LHCN-M2 (cell line): ENCODE measurements around the gene RFX1. TPM values are rescaled to one million over a fixed set of nuclear protein-coding genes. Genes with fewer than 3 reads are reported as not detected.
A peak's percentile ranks its signal among the peaks of the same experiment; 100 is the strongest.
"Not testable (repeated sequence)": the region's sequence is repeated elsewhere in the genome, so short reads cannot be mapped to it uniquely, and the experiment has no call there.

ENCODE experiments used
- DNase-seq: peaks from one replicate; pipeline ENCODE4 v3.0.0-alpha.2; 2012; ENCODE audit warnings: low read depth
- polyA plus RNA-seq: library from polyadenylated mRNA; unstranded; fragments of >200 nt; gene quantifications from one replicate; pipeline ENCODE4 v1.2.1, GENCODE V29; 2012; ENCODE audit warnings: missing spikeins
- total RNA-seq: library from RNA; depleted of rRNA; stranded (reverse); fragments of >200 nt; gene quantifications from 2 replicates; pipeline ENCODE4 v1.2.3, GENCODE V29; 2014; rRNA removed

The RFX1 gene
- 2.2 and 2.5 TPM in 2 replicates for total RNA-seq
- polyA plus RNA-seq: 5.4 TPM

DNA sequence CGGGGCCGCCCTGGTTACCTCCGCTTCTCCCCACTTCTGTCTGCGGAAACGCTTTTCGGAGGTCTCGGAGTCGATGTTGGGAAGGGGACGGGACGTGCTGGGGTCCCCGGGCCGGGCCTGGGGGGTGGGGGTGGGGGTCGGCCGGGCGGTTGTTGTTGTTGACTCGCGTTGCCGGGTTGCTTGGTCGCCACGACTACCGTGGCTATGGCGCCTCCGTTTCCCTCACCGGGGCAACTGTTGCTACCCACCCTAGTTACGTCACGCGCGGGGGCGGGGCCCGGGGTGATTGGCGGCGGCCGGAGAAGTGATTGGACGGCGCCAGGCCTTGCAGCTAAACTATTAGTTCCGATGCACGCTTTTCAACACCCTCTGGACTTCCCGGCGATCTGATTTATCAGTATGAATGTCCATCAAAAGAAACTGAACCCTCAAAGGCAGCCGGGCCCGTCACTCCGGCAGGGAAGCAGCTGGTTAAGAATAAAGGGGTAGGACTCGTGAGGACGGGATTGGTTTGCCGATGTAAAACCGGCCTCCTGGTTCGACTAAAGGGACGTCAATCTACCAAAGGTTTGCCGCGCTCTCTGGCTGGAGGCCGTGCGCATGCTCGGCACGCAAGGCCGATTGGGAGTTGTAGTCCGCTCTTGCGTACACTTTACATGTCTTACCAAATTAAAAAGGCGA lies at the start of gene RFX1:
Gene RFX1, minus strand, starts transcription at position 236 of the 681 bp plus-strand sequence. CDS start 12,477 bp downstream, outside the sequence.
- peak; percentile 100 for DNase-seq

DNA sequence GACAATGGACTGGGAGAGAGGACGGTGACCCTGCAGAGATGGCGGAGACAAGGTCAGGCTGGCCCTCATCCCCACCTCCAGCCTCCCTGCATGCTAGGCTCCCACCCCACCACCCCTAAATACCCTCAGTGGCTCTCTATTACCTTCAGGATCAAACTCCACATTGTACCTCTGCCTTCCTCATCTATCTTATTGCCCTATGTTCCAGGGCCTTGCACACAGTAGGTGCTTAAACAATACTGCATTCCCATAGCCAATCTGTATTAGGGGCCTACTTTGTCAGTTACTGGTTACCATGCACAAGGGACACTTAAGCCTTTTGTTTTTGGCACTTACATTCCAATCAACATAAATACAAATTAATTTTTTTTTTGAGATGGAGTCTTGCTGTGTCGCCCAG lies 49.3 kb upstream of the RFX1 start:
- no peak for DNase-seq

DNA sequence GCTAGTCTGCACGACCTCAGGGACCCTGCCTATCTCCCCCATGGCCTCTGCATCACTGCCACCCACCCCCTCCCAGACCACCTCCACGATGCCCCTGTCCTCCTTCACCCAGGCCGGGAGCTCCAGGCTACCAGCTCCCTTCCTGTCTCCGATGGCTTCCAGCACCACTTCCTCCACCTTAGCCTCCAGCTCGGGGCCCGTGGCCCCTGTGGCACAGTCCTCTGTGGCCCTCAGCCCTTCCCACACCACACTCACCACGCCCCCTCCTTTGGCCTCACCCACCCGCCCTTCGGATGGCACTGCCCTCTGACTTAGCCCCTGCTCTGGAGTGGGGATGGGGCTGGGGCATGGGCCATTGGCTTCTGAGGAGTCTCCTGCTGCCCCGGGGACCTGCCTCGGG lies 48.6 kb upstream of the RFX1 start:
- DNase-seq: no peak

DNA sequence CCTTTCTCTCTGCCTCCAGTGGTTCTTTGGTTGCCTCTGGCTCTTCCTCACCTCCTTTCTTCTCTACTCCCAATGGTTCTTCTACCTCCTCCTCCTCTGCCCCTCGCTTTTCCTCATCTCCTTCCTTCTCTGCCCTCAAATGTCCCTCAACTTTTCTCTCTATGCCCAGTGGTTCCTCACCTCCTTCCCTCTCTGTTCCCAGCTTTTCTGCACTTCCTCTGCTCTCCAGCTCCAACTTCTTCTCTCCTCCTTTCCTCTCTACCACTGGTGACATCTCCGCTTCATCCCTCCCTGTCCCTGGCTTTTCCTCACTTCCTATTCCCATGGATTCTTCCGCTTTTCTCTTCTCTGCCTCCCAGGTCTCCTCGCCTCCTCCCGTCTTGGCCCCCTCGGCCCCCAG lies 48.0 kb upstream of the RFX1 start:
- DNase-seq: no peak

DNA sequence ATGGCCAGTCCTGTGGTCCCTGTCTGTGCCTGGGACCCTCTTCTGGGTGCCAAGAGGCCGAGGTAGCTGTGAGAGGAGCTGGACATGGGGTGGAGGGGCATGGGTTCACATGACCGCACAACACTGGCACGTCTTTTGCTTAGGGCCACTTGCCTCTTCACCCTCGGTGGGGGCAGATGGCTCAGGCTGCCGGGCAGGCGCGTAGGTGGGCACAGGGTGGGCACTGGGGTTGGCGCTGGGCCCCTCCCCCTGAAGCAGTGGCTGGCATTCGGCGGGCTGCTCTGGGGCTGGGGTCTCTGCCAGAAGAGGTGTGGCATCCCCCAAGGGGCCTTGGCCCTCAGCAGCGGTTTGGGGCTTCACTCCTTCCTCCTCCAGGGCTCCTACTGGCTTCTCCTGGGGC lies 47.4 kb upstream of the RFX1 start:
- DNase-seq: no peak

DNA sequence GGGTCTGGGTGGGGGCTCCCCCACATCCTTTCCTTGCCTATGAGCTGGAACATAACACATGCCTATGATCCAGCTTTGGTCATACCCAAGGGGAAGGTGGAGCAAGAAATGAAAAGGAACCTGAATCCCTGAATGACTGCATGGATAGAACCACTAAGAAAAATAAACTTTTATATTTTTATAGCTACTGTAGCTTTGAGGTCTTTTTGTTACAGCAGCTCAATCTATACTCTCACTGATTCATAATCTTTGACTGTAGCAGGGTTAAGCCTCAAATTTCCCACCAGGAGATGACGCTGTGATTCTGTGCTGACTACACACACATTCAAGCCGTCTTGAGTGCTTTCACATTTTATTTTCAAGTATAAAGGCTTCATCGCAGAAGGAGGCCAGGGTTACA lies 46.9 kb upstream of the RFX1 start:
- no peak for DNase-seq

DNA sequence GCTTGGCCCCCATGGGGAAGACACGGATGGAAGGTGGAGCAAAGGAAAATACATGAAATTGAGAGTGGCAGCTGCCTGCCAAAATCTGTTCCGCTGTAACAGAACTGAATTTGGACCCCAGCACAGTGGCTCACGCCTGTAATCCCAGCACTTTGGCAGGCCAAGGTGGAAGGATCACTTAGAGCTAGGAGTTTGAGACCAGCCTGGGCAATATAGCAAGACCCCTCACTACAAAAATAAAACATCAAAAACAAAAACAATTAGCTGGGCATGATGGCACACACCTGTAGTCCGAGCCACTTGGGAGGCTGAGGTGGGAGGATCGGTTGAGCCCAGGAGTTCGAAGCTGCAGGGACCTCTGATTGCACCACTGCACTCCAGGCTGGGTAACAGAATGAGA lies 46.4 kb upstream of the RFX1 start:
- DNase-seq: no peak

DNA sequence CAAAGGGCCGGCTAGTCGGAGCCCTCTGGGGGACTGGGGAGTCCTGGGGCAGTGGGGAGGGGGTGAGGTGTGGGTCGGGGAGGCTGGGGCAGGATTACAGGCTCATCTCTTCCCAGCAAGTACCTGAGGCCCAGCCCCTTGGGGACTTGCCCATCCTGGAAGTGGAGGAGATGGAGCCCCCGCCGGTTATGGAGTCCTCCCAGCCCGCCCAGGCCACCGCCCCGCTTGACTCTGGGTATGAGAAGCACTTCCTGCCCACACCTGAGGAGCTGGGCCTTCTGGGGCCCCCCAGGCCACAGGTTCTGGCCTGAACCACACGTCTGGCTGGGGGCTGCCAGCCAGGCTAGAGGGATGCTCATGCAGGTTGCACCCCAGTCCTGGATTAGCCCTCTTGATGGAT lies 45.9 kb upstream of the RFX1 start:
- no peak for DNase-seq

DNA sequence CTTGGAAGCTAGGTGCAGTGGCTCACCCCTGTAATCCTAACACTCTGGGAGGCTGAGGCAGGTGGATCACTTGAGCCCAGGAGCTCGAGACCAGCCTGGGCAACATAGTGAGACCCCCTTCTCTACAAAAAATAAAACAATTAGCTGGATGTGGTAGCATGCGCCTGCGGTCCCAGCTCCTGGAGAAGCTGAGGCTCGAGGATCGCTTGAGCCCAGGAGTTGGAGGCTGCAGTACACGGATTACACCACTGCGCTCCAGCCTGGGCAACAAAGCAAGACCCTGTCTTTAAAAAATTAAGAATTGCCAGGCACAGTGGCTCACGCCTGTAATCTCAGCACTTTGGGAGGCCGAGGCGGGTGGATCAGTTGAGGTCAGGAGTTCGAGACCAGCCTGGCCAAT lies 44.8 kb upstream of the RFX1 start:
- not testable (repeated sequence) for DNase-seq

DNA sequence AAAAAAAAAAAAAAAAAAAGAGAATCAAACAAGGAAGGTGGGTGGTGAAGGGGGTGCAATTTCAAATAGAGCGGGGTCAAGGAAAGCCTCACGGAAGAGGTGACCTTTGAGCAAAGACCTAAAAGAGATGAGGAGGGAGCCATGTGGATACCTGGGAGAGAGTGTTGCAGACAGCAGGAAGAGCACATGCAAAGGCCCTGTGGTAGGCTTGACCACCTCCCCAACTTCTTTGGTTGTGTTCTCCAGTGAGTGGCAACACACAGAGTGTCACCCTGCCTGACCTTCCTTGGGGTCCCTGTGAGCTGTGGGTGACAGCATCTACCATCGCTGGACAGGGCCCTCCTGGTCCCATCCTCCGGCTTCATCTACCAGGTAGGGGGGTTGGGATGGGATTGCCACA lies 44.4 kb upstream of the RFX1 start:
- DNase-seq: no peak

DNA sequence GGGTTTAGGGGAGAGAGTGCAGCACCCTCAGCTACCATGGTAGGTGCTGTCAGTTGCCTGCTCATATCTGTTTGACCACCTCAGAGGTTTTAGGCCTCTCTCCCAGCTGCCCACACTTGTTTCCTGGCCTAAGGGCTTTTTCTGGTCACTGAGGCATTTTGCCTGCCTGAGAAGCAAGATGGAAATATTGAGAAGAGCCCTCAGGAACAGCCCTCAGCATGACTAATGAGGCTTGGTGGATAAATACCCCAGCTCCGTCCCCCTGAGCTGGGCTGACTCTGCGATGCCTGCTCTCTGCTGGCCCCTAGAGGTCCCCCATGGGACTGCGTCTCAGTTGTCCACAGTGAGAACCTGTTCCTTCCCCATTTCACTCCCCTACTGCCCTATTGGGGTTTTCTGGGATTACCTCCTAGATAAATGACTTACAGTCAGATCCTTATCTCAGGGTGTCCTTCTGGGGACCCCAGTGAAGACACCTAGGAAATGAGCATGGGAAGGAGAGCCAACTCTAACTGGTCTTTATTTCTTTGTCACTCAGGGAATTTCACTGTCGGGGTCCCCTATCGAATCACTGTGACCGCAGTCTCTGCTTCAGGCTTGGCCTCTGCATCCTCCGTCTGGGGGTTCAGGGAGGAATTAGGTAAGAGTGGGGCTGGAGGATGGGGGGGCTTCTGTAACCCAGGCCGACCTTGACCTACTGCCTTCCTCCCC lies 42.5 kb upstream of the RFX1 start:
- no peak for DNase-seq

DNA sequence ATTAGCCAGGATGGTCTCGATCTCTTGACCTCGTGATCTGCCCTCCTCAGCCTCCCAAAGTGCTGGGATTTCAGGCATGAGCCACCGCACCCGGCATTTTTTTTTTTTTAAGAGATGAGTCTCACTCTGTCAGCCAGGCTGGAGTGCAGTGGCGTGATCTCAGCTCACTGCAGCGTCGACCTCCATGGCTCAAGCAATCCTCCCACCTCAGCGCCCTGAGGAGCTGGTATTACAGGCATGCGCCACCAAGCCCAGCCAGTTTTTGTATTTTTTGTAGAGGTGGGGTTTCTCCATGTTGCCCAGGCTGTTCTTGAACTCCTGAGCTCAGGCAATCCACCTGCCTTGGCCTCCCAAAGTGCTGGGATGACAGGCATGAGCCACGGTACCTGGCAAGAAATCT lies 41.7 kb upstream of the RFX1 start:
- not testable (repeated sequence) for DNase-seq

DNA sequence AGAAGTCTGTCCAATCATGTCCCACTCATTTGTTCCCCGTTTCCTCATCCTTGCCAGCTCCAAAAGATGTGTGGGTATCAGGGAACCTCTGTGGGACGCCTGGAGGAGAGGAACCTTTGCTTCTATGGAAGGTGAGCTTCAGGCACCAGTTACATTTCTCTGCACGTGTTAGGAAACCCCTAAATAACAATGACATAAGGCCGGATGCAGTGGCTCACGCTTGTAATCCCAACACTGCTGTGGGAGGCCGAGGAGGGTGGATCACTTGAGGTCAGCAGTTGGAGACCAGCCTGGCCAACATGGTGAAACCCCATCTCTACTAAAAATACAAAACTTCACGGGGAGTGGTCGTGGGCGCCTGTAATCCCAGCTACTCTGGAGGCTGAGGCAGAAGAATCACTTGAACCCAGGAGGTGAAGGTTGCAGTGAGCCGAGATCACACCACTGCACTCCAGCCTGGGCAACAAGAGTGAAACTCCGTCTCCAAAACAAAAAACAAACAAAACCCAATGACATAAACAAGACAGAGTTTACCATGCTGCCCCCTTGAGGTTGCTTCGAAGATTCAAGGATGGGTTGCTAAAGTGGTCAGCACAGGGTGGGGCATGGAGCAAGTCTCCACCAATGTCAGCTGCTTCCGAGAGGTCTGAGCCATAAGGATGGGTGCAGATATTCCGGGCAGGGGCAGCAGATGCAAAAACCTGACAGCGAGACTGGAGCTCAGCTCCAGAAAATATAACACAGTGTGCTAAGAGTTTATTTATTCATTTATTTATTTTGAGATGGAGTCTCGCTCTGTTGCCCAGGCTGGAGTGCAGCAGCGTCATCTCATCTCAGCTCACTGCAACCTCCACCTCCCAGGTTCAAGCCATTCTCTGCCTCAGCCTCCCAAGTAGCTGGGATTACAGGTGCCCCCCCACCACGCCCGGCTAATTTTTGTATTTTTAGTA lies 36.8 kb upstream of the RFX1 start:
- peak; percentile 83 for DNase-seq

DNA sequence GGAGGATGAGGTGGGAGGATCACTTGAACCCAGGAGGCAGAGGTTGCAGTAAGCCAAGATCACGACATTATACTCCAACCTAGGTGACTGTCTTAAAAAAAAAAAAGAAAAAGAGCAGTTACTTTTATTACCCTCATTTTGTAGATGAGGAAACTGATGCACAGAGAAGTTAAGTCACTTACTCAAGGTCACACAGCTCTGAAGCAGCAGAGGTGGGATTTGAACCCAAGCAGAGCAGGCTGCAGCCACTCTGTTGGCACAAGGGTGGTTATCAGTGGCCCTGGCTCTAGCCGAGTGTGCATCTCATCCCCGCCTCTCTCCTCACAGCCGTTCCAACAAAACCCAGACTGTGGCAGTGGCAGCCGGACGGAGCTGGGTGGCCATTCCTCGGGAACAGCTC lies 33.1 kb upstream of the RFX1 start:
- no peak for DNase-seq

DNA sequence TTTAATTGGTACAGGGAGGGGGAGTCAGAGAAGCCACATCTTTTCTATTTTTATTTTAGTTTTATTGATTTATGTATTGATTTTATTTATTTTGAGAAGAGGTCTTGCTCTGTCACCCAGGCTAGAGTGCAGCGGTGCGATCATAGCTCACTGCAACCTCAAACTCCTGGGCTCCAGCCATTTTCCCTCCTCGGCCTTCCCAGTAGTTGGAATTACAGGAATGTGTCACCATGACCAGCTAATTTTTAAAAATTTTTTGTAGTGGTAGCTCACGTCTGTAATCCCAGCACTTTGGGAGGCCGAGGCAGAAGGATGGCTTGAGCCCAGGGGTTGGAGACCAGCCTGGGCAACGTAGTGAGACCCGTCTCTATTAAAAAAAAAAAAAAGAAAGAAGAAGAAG lies 29.6 kb upstream of the RFX1 start:
- no peak for DNase-seq

DNA sequence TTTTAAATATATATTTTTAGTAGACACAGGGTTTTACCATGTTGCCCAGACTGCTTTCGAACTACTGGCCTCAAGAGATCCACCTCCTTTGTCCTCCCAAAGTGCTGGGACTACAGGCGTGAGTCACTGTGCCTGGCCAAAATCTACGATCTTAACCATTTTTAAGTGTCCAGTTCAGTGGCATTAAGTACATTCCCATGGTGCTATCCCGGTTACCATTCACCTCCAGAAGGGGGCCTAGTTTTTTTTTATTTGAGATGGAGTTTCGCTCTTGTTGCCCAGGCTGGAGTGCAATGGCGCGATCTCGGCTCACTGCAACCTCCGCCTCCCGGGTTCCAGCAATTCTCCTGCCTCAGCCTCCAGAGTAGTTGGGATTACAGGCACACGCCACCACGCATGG lies 29.0 kb upstream of the RFX1 start:
- not testable (repeated sequence) for DNase-seq

DNA sequence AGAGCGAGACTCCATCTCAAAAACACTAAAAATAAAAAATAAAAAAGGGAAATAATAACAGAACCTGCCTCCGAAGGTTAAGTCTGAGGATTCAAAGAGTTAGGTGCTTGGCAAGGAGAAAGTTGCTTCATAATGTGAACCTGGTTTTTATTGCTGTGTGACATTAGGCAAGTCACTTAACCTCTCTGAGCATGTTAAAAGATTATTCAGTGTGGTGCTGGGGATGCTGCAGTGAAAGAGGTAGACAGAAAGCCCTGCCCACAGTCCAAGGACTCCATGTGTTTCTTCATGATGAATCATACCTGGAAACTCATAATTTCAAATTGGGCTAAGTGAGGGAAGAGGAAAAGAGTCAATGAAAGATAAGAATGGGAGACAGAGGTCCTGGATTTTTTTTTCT lies 27.8 kb upstream of the RFX1 start:
- no peak for DNase-seq

DNA sequence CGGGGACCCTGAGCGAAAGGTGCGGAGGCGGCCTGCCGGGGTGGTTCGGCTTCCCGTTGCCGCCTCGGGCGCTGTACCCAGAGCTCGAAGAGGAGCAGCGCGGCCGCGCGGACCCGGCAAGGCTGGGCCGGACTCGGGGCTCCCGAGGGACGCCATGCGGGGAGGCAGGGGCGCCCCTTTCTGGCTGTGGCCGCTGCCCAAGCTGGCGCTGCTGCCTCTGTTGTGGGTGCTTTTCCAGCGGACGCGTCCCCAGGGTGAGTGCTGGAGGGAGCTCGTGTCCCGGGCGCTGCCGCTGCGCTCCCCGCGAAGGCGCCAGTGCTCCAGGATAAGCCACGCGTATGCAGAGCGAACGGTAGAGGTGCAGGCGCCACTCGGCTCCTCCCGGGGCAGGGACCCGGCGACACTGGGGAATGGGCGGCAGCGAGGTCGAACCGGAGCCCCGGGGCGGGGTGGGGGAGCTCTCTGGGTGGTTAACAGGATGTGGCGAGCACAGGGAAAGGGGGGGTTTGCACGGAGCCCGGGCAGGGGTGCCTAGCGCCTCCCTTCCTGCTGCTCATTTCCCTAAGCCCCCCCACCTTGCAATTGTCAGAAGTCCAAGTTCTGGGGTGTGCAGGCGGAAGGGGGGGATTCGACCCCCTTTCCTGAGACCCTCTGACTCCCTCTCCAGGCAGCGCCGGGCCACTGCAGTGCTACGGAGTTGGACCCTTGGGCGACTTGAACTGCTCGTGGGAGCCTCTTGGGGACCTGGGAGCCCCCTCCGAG lies 25.8 kb upstream of the RFX1 start, which contains the start of gene IL27RA:
Gene IL27RA, plus strand, starts transcription at position 44 of the 762 bp plus-strand sequence. Its CDS starts 111 bp downstream, at position 155.
- peak; percentile 28 for DNase-seq

DNA sequence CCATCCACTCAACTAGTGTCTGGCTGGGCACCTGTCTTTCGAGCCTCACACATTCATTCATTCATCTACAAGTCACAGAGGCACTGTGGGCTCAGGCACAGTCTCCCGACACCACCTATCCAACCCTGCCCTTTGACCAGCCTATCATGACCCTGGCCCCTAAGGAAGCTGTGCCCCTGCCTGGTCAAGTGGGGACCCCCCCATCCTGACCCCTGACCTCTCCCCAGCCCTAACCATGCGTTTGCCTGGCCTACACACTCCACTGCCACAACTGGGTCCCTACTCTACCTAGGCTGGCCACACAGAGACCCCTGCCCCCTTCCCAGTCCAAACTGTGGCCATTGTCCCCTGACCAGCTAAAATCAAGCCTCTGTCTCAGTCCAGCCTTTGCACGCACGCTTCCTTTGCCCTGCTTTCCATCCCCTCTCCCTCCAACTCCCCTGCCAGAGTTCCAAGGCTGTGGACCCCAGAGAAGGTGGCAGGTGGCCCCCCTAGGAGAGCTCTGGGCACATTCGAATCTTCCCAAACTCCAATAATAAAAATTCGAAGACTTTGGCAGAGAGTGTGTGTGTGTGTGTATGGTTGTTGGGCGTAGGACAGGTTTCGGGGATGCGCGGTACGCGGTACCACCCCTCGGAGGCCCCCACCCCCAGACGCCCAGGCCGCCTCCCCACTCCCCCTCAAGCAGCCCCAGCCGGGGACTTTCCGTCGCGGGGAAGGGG lies 25.0 kb upstream of the RFX1 start:
- no peak for DNase-seq

DNA sequence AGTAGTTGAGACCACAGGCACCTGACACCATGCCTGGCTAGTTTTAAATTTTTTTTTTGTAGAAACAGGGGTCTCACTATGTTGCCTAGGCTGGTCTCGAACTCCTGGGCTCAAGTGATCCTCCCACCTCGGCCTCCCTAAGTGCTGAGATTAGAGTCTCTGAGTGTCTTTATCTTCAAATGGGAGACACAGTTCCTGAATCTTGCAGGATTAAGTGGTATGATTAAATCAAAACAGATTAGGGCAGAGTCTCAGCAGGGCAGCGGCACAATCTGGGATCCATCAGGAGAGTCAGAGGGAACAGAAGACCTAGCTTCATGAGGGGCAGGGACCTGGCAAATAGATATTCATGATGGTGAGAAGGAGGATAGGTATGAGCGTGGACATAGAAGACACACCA lies 22.8 kb upstream of the RFX1 start:
- no peak for DNase-seq
